Erythroblast (primary cell): ENCODE data around the gene LCA5L.
"Not testable (repeated sequence)": the region's sequence is repeated elsewhere in the genome, so short reads cannot be mapped to it uniquely, and the experiment has no call there.

Experiments used
- GATA1 ChIP-seq: IDR thresholded peaks from 2 replicates; pipeline ENCODE4 v1.6.1; 2011; ENCODE audit warnings: low read depth, mild to moderate bottlenecking, control low read depth, low read length, moderate library complexity
- POLR2A ChIP-seq: IDR thresholded peaks from 2 replicates; pipeline ENCODE4 v1.6.1; 2011; ENCODE audit warnings: mild to moderate bottlenecking, low read length

DNA sequence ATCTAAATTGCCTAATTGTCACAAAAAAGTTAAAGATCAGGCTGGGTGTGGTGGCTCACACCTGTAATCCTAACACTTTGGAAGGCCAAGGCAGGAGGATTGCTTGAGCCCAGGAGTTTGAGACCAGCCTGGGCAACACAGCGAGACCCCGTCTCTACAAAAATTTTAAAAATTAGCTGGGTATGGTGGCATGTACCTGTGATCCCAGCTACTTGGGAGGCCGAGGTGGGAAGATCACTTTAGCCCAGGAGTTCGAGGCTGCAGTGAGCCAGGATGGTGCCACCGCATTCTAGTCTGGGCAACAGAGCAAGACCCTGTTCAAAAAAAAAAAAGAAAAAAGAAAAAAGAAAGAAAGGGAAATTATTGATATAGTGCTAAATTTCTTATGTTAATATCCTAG, 26.4 kb downstream of the LCA5L start:
- not testable (repeated sequence) for TF ChIP-seq POLR2A, GATA1
